ENCODE measurements around the gene ULK3.
A peak's percentile ranks its signal among the peaks of the same experiment; 100 is the strongest.

GRCh38 chr15:74839526-74840395 is 3.2 kb downstream of the ULK3 start:
- peak; percentile 25 for TF ChIP-seq CTCF (IDR thresholded peaks at IDR 0.05; ENCODE audit: borderline replicate concordance, extremely low read depth, low read length, poor library complexity, severe bottlenecking)
- no peak for TF ChIP-seq EZH2 (IDR thresholded peaks at IDR 0.05; ENCODE audit: borderline replicate concordance, low read depth, low read length, severe bottlenecking)
